Right ventricle myocardium inferior (tissue), 1 donor: Measurements from ENCODE around the gene PCED1A. TPM values are rescaled to one million over a fixed set of nuclear protein-coding genes. Genes with fewer than 3 reads are reported as not detected.
"Not testable (repeated sequence)": the region's sequence is repeated elsewhere in the genome, so short reads cannot be mapped to it uniquely, and the experiment has no call there.

Experiments
- ATAC-seq: fragments of 200-7000 bp; cut with Tn5 transposase; one replicate; pipeline ENCODE4 v1.9.1; 2020; ENCODE audit warnings: mild to moderate bottlenecking, moderate library complexity
- DNase-seq: peaks from one replicate; pipeline ENCODE4 v3.0.0; 2021; ENCODE audit errors: missing footprints
- intact Hi-C: fragments of 100-400 bp; cut with DNase I; formaldehyde crosslinking; loops from one replicate; pipeline ENCODE4 v1.11.0; 2022
- total RNA-seq: library from RNA; stranded (reverse); fragmentation: NEBNext Ultra II Directional; extraction: Animal tissue kit (Norgen Biotek cat#: 25700); gene quantifications from one replicate; pipeline ENCODE4 v1.2.1, GENCODE V29; 2021
- donor health status: DM: no; HTN: yes; CAD: no; lungs with severe emphysema.

PCED1A gene
- total RNA-seq, 1 donor from 2014 or later, result 10.7 TPM

DNA sequence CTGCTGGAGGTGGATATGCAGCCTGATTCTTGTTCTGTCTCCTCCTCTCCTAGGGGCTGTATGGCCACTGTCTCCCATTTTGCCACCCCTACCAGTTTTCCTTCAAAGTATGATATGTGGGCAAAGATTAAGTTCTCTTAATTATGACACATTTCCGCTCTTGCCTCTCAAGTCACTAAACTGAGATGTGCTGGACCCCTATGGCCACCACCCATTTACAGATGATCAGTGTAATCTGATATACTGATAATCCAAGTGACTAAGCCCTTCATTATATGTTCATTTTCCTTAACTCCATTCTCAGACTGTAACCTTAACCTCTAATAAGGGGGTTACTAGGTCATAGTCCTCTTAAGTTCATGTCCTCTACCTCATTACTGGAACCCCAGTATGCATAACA, 26.4 kb downstream of the PCED1A start:
- intact Hi-C loops, result no loop called here
- no peak for ATAC-seq
- no peak for DNase-seq

- intact Hi-C loops, result no loop called here
- DNase-seq (no peak), ATAC-seq (no peak)
Measured at GRCh38 chr20:2812189-2812588, 28.3 kb downstream of the PCED1A start.

DNA sequence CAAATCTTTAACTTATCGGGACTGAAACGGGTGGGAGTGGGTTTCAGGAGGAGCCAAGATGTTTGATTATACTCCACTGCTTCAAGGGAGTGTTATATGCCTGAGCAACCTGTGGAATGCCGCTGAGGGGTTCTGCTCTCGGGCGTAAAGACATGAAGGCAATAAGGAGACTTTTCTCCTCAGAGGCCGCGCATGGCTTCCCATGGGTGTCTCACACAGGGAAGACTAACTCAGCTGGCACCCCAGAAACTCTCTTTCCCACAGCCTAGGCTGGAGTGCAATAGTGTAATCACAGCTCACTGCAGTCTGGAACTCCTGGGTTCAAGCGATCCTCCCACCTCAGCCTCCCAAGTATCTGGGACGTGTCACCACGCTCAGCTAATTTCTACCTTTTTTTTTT, 30.8 kb downstream of the PCED1A start:
- ATAC-seq, result no peak
- no peak for DNase-seq
- intact Hi-C loops, result no loop called here

- DNase-seq, result peak; percentile 21
- intact Hi-C loops, ATAC-seq: not testable (repeated sequence)
Measured at GRCh38 chr20:2807929-2808328, 32.5 kb downstream of the PCED1A start.

- DNase-seq (peak; percentile 31), ATAC-seq (no peak)
- intact Hi-C loops, result no loop called here
Measured at GRCh38 chr20:2807019-2807418, 33.4 kb downstream of the PCED1A start.

DNA sequence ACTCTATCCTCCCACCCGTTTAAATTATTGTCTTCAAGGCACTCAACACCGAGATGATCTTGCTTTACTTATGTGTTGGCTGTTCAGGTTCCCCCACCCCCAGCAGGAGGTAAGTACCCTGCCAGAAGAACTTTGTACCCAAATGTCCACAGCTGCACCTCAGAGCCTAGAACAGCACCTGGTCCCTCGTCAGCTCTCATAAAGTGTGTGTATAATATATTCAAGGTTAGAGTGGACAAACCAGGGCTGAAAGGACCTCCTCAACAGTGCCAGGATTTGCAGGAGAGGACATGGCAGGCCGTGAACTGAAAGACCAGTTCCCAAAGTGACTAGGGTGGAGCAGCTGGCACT, 34.1 kb downstream of the PCED1A start:
- intact Hi-C loops, result no loop called here
- DNase-seq, result no peak
- ATAC-seq, result no peak

- DNase-seq (peak; percentile 37), ATAC-seq (no peak)
- intact Hi-C loops, result no loop called here
Measured at GRCh38 chr20:2805689-2806350, 34.6 kb downstream of the PCED1A start.

DNA sequence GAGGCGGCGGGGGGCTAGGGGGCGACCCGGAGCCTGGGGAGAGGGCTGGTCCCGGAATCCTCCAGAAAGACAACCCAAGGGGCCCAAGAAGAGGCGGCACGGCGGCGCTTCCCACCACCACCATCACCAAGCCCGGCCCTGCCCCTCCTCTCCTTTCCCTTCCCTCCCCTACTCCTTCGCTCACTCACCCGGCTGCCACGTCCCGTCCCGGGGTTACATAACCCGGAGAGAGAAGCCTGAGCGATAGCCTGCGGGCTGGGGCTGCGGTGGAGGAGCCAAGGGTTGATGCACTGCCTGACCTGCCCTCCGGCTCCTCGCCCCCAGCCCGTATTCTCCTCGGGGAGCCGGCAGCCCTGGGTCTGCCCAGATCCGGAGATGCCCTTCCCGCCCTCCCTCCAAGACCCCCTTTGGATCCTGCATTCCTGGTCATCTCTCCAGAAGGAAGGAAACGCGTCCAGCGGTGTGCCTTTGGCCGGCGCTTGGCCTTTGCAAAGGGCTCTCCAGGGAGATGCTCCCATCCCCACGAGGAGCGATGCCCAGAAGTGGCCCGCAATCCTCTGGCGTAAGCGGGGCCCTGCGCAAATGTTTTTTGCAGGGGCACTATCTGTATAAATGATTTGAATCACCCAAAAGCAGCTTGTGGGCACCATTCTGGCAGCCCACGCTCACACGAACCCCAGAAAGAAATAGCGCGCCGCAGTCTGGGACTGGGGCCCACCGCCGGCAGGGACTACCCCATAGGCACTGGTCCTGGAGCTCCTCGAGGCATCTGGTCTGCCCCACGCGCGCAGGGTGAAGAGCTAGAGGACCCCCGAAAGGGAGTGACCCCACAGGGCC, 35.4 kb downstream of the PCED1A start:
- DNase-seq (peak; percentile 58), ATAC-seq (no peak)
- intact Hi-C loops, result no loop called here

GRCh38 chr20:2804041-2804828, 36.2 kb downstream of the PCED1A start:
- no peak for ATAC-seq
- DNase-seq, result peak; percentile 31
- intact Hi-C loops, result no loop called here

DNA sequence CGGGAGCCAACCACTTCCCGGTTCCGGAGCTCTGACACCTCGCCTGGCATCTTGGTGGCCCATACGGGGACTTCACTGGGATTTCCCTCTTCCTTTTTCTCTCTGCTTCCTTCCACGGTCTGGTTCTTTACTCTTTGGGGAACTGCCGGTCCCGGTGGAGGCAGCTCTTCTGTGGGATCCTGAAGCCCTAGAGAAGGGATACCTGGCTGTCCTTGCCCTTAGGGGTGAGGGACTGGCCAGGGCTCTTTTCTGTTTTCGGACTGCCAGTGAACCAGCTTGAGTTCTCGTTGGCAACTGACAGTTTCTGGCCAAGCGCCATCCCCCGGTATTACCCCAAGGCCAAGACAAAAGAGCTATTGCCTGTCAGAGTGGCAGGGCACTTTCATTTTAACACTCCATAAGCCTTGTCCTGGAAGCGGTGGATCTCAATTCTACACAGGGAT, 39.1 kb downstream of the PCED1A start:
- no peak for ATAC-seq
- DNase-seq, result no peak
- intact Hi-C loops, result no loop called here

GRCh38 chr20:2800521-2801285, 39.8 kb downstream of the PCED1A start, which contains the start of gene CPXM1:
TSS of gene CPXM1 (minus strand) at chr20:2800627. CDS start at chr20:2800572, 55 bp downstream.
- ATAC-seq (peak; percentile 23), DNase-seq (no peak)
- intact Hi-C loops, result no loop called here

- intact Hi-C loops, result no loop called here
Measured at GRCh38 chr20:2799688-2800520, 40.6 kb downstream of the PCED1A start.

GRCh38 chr20:2799271-2799670, 41.2 kb downstream of the PCED1A start:
- intact Hi-C loops, result no loop called here
- ATAC-seq (no peak), DNase-seq (no peak)

More at GRCh38 chr20:2799688-2800520, 40.6 kb downstream of the PCED1A start:
- DNase-seq, result peak; percentile 75
- ATAC-seq, result peak; percentile 41

GRCh38 chr20:2798814-2799213, 41.6 kb downstream of the PCED1A start:
- intact Hi-C loops, result no loop called here
- ATAC-seq, result no peak
- no peak for DNase-seq

- intact Hi-C loops, result no loop called here
- no peak for ATAC-seq
- no peak for DNase-seq
Measured at GRCh38 chr20:2798095-2798805, 42.2 kb downstream of the PCED1A start.

DNA sequence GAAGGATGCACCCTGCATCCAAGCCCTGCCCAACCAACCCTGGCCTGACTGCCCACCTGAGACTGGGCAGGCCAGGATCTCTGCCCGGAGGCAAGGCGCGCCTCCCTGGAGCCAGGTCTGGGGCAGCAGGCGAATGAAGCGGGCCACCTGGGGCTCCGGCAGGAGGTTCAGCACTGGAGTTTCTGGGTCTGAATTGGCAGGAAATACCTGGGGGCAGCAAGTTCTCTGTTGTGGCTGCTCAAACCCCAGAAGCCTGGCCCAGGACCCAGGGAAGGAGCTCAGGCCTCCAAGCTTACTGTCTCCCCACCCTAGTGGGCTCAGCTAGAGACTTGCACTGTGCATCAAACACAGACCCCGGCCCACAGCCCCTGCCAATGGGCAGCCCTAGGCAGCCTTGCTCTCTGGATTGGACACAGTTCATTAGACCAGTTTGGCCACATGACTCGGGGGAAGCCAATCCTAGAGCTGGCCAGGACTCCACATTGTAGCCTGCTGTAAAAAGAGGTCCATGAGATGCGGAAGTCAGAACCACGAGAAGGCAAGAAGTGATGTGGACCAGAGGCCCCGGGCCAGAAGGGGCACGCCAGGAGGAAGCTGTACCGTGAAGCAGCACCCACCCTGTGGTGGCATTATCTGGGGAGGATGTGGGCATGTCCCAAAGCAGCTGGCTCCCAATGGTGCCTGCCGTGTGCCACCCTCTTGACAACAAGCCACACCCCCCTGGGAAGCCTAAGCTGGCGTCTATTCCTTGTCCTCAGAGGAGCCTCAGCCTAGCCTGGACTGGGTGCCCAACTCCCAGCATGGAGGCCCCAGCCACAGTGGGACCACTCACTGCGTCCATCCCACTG, 43.1 kb downstream of the PCED1A start:
- no peak for ATAC-seq
- no peak for DNase-seq
- intact Hi-C loops, result no loop called here
